K562 (cell line): ENCODE results near the gene EFNB3. TPM values are rescaled to one million over a fixed set of nuclear protein-coding genes. Genes with fewer than 3 reads are reported as not detected.

Source experiments
- CCAR2 ChIP-seq: fragments of 200-400 bp; formaldehyde crosslinking; IDR thresholded peaks from 2 replicates; pipeline ENCODE4 v1.6.1; 2017; ENCODE audit warnings: mild to moderate bottlenecking, low read depth, low read length
- GATAD2A ChIP-seq: fragments of 450-650 bp; IDR thresholded peaks from 2 replicates; pipeline ENCODE4 v1.6.1; 2017
- MTA1 ChIP-seq: fragments of 450-650 bp; IDR thresholded peaks from 2 replicates; pipeline ENCODE4 v1.6.1; 2017; ENCODE audit warnings: borderline replicate concordance
- MYBL2 ChIP-seq, 2 experiments: fragments of 450-650 bp in 1 of 2; sonication (generic) in 1 of 2; formaldehyde crosslinking in 1 of 2; IDR thresholded peaks; 2 replicates each; pipeline versions ENCODE4 v1.6.1 to v1.8.1; 2017 to 2022; ENCODE audit warnings: borderline replicate concordance in 1 of 2, inconsistent platforms in 1 of 2, low read depth in 1 of 2, mild to moderate bottlenecking in 1 of 2, missing genetic modification reagents in 1 of 2, moderate library complexity in 1 of 2
- ZNF253 ChIP-seq: fragments of 250-450 bp; sonication (Bioruptor Pico); conservative IDR thresholded peaks from 2 replicates; pipeline ENCODE4 v1.6.1; 2021; ENCODE audit warnings: mild to moderate bottlenecking
- ZNF609 ChIP-seq: sonication (generic); formaldehyde crosslinking; IDR thresholded peaks from 2 replicates; pipeline ENCODE4 v1.8.1; 2023; ENCODE audit warnings: missing genetic modification reagents, mild to moderate bottlenecking, borderline replicate concordance
- polyA plus RNA-seq, 8 experiments: library from polyadenylated mRNA; depleted of rRNA in 4 of 8; stranded (reverse) in 5 of 8; unstranded in 3 of 8; fragments of >200 nt; fragmentation: Nextera tagmentation in 2 of 8; fragmentation: Illumina TruSeq in 1 of 8; extraction: Ambion mirVana in 2 of 8; extraction: Trizol in 1 of 8; gene quantifications; 2 replicates each; pipeline versions ENCODE4 v1.2.1 to v1.2.3, GENCODE V29; 2011 to 2014; ENCODE audit warnings: inconsistent platforms in 1 of 8, missing spikeins in 1 of 8
- total RNA-seq, 7 experiments: library from RNA; depleted of rRNA in 6 of 7; stranded (reverse); fragments of >200 nt in 6 of 7; fragmentation: Illumina TruSeq in 2 of 7; extraction: Trizol in 2 of 7; gene quantifications; 2 replicates each; pipeline versions ENCODE4 v1.2.1 to v1.2.3, GENCODE V29; 2011 to 2021; ENCODE audit warnings: low replicate concordance in 1 of 7
- TF ChIP-seq, protein P1 (sequence below): fragments of 450-650 bp; IDR thresholded peaks from 2 replicates; pipeline ENCODE4 v1.6.1; 2016

Gene EFNB3
- total and polyA plus RNA-seq, 9 of the 15 experiments (the other 6 are each of a cell fraction or from before 2014, with no cell fraction given), result not detected

- TF ChIP-seq ZNF609 (CRISPR knock-in tag) (no peak), MYBL2 (IDR thresholded peaks at IDR 0.05; ENCODE audit: low read depth) (no peak), MYBL2 (CRISPR knock-in tag; IDR thresholded peaks at IDR 0.05; ENCODE audit: borderline replicate concordance) (no peak), CCAR2 (no peak), GATAD2A (no peak), MTA1 (no peak), ZNF253 (CRISPR knock-in tag) (no peak)
- TF ChIP-seq, protein P1, sequence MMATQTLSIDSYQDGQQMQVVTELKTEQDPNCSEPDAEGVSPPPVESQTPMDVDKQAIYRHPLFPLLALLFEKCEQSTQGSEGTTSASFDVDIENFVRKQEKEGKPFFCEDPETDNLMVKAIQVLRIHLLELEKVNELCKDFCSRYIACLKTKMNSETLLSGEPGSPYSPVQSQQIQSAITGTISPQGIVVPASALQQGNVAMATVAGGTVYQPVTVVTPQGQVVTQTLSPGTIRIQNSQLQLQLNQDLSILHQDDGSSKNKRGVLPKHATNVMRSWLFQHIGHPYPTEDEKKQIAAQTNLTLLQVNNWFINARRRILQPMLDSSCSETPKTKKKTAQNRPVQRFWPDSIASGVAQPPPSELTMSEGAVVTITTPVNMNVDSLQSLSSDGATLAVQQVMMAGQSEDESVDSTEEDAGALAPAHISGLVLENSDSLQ, result no peak
These were observed 14.7 kb downstream of the EFNB3 start (continued) for GRCh38 chr17:7719661-7720060.
